Activated CD8-positive, alpha-beta memory T cell treated with anti-CD3 and anti-CD28 coated beads for 24 hours (primary cell): Measurements from ENCODE around the gene ETV5.

Experiments
- DNase-seq: peaks from one replicate; pipeline ENCODE4 v3.0.0-alpha.2; 2020

Gene ETV5

GRCh38 chr3:186094696-186095425 lies 14.0 kb downstream of the ETV5 start:
- DNase-seq, result no peak

DNA sequence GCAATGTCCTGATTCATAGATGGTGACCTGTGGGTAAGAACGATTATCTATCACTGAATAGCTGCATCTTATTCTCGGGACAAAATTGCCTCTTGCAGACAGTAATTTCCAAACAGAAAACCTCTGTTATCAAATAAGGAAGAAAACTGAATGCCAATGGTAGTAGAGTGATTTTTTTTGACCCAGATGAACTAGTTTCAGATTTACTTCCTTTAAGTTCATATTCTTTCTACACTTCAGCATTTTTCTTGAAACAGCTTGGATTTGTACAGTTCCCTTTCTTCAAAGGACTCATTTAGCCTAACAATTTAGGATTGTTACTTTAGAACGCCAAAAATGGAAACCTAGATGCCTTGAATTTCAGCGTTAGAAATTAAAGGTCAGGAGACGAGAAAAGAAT lies 14.6 kb downstream of the ETV5 start:
- DNase-seq, result no peak

DNA sequence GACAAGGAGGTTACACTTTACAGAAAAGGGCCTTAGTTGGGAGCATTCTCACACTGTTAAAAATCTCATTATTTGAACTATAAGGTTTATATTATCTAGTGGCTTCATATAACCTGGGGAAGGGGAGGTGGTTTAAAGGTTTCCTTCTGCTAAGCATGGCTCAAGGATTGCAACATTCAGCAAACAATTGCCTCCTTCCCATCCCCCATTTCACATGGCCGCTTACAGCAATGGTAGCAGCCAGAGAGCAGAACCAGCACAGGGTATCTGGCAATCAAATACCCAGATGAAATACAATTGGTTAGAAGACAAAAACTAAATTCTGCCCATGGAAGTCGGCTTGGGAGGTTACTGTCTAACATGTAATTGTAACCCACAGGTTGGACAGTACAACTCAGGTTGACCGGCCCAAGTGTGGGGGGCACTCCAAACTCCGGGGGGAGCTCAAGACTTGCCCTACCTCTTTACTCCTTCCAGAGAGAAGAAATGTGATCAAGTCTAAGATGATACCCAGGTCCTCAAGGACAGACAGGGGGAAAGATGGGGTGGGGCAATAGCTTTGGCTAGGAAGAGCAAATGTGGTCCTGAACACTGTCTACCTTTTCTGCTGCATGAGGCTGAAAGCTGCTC lies 15.5 kb downstream of the ETV5 start:
- DNase-seq, result no peak

DNA sequence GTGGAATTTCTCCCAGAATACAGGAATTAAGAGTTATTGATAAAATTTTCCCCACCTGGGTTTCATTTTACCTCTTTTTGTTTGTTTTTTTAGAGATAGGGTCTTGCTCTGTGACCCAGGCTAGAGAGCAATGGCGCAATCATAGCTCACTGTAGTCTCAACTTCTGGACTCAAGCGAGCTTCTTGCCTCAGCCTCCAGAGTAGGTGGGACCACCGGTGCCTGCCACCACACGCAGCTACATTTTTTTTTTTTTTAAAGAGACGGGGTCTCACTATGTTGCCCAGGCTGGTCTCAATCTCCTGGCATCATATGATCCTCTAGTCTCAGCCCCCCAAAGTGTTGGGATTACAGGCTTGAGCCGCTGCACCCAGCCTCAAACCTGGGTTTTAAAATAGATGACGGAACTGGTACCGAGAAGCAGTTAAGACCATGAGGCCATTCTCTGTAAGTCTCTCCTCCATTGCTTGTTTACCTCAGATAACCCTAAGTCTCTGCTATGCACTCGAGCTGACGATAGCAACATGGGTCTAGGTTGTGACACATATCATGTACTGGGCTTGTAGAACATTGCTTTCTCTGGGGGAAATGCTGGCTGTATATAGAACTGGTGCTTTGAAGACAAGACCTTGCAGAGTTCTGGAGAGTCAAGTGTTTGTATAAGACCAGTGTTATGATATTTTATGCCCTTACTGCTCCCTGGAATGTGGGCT lies 16.4 kb downstream of the ETV5 start:
- no peak for DNase-seq

GRCh38 chr3:186090901-186091300 lies 18.0 kb downstream of the ETV5 start:
- no peak for DNase-seq

GRCh38 chr3:186088335-186088734 lies 20.6 kb downstream of the ETV5 start:
- DNase-seq, result no peak

GRCh38 chr3:186084264-186084663 lies 24.6 kb downstream of the ETV5 start:
- DNase-seq, result no peak

DNA sequence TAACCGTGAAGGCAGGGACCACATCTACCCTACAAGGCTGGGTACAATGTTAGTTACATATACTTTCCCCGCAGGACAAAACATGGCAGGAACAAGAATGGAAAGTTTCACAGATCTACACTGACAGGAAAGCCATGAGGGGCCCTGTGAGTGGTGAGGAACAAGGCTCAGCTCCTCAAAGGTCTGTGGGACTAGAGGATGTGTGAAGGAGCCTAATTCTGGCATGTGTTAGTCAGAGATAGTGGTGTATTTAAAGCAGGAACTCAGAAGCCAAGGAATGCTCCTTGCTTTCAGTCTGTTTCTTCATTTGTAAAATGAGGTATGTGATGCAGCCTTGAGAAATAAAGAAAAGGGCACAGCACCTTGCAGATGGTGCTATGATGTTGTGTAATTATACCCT lies 25.1 kb downstream of the ETV5 start:
- DNase-seq, result no peak

DNA sequence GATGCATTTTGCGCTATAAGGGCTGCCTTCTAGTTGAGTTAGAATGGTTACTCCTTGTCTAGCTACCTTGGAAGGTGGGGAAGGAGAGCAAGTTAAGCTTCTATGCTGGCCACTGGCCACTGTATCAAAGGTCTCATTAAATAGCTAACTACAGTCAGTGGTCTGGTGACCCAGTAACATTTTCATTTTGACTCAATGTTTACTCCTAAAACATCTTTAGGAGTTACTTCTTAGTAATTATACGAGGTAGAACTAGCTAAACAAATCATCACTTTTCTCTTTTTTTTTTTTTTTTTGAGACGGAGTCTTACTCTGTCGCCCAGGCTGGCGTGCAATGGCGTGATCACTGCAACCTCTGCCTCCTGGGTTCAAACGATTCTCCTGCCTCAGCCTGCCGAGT lies 26.7 kb downstream of the ETV5 start:
- DNase-seq, result no peak

GRCh38 chr3:186081678-186082077 lies 27.2 kb downstream of the ETV5 start:
- DNase-seq, result no peak

- DNase-seq, result no peak
Measured at GRCh38 chr3:186080849-186081438, 27.9 kb downstream of the ETV5 start.

DNA sequence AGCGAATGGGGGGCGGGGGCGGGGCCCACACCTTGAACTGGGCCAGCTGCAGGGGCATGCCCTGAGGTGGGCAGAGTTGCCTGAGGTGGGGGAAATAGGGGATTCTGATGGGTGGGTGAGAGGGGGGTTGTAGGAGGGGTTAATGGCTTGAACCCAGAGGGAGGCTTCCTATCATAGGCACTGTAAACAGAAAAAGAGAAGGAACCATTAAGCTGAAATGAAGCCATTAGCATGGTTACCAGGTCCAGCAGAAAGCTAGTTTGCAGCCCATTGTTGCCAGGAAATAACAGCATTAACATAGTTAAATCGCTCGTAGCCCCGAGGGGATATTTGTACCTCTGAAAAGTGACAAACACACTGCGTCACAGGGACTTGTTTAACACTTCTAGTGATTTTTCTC lies 29.0 kb downstream of the ETV5 start:
- no peak for DNase-seq

GRCh38 chr3:186077466-186077865 lies 31.4 kb downstream of the ETV5 start:
- no peak for DNase-seq

DNA sequence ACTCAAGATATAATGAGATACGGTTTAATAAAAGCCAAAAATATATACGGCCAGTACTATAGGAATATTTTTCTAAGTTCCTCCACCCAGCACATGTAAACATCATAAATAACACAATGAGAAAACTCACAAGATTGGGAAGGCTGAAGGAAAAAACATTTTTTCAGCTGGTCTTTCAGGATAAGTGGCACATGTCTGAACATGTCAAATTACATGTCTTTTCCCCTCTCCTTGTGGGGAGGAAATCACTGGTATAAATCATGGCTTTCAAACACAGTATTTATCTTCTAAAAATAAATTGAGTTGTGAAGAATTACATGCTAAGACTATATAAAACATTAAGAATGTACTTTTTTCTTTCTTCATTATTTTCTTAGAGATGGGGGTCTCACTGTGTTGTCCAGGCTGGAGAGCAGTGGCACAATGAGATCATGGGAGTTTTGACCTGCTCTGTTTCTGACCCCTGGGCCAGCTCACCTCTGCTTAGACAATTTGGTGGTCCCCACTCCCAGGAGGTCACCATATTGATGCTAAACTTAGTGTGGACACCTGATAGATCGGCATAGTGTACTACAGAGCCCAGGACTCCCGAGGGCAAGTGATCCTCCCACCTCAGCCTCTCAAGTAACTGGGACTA lies 32.8 kb downstream of the ETV5 start:
- DNase-seq, result no peak

GRCh38 chr3:186075489-186075888 lies 33.4 kb downstream of the ETV5 start:
- no peak for DNase-seq

- DNase-seq, result no peak
Measured at GRCh38 chr3:186073641-186074040, 35.2 kb downstream of the ETV5 start.

- no peak for DNase-seq
Measured at GRCh38 chr3:186070996-186071395, 37.9 kb downstream of the ETV5 start.

DNA sequence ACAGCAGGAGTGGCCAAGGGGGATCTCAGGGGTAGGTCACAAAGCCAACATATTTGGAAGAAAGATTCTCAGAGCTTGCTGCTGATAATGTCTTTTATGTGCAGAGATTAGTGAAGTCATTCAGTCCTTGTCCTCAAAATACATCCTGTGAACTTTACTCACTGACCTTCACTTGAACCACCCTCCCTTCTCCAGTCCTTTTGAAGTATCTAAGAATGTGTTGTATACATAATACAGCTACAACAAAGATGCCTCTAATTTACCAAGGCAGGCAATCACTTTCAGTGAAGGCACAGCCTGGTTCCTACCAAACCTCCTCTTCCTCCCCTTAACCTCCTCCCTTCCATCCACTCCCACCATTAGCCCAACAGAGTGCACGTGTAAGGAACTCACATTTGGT lies 38.3 kb downstream of the ETV5 start:
- no peak for DNase-seq

DNA sequence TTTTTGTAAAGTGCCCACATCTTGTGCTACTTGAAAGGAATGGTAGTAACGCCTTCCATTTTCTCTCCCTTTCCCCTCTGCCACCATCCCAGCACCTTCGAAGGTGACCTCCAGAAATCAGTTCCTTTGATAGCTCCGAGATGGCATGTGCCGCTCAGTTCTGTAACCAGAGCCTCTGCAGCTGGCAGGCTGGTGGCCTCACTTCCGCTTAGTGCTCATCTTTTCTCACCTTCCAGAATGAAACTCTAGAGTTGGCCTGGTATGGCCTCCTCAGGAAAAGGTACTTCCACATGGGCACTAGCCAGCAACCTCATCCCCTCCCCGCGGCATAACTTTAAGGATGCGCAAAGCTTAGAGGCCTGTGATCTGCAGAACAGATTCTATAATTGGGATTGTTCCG lies 38.8 kb downstream of the ETV5 start:
- DNase-seq, result no peak

GRCh38 chr3:186069199-186069598 lies 39.7 kb downstream of the ETV5 start:
- no peak for DNase-seq

GRCh38 chr3:186068243-186068552 lies 40.7 kb downstream of the ETV5 start:
- no peak for DNase-seq

DNA sequence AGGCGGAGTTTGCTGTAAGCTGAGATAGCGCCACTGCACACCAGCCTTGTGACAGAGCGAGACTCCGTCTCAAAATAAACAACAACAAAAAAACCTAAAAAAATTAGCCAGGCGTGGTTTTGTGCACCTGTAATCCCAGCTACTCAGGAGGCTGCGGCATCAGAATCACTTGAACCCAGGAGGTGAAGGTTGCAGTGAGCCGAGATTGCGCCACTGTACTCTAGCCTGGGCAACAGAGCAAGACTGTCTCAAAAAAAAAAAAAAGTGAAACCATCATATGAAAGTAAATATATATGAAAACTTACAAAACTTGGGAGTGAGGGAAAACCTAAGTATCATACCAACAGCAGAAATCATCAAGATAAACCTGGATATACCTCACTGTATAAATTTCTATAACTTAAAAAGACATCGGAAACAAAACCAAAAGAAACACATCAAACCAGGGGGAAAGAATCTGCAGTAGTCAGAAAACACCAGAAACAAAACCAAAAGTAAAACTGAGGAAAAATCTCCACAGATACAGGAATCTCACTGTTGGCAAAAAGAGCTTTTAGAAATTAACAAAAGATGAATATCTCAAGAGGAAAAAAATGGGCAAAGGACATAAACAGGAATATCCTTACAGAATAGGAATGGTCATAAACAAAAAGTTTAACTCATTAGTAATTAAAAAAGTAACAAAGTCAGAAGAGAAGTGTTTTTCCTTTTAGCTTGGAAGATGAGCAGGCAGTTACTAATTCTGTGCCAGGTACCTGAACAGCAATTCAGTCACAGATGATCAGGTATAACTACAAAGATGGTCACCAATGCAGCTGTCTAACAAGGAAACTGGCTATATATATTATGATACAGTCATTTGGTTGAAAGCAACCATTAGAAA lies 41.3 kb downstream of the ETV5 start:
- no peak for DNase-seq

- no peak for DNase-seq
Measured at GRCh38 chr3:186060222-186060621, 48.7 kb downstream of the ETV5 start.
